Neural crest cell (in vitro differentiated cells): Measurements from ENCODE around the gene WDR4. TPM values are rescaled to one million over a fixed set of nuclear protein-coding genes. Genes with fewer than 3 reads are reported as not detected.

Source experiments
- DNase-seq: peaks from one replicate; pipeline ENCODE4 v3.0.0; 2021; ENCODE audit warnings: low read depth, mixed read lengths, low spot score
- H3K27ac Mint-ChIP-seq: one replicate; pipeline ENCODE4 v1.8.0; 2021; ENCODE audit warnings: mild to moderate bottlenecking, mixed read lengths; ENCODE audit not compliant: unreplicated experiment
- H3K27me3 Mint-ChIP-seq: 2 replicates; pipeline ENCODE4 v1.8.0; 2021; ENCODE audit warnings: low read depth, mild to moderate bottlenecking, mixed read lengths
- H3K36me3 Mint-ChIP-seq: 2 replicates; pipeline ENCODE4 v1.8.0; 2021; ENCODE audit warnings: low read depth, mild to moderate bottlenecking, mixed read lengths
- H3K4me1 Mint-ChIP-seq: 2 replicates; pipeline ENCODE4 v1.8.0; 2021; ENCODE audit warnings: mixed read lengths
- H3K4me3 Mint-ChIP-seq: one replicate; pipeline ENCODE4 v1.8.0; 2021; ENCODE audit warnings: mild to moderate bottlenecking, mixed read lengths
- H3K9me3 Mint-ChIP-seq: 2 replicates; pipeline ENCODE4 v1.8.0; 2021; ENCODE audit warnings: mixed read lengths
- total RNA-seq: library from RNA; stranded (reverse); gene quantifications from 2 replicates; pipeline ENCODE4 v1.2.1, GENCODE V29; 2021
- TF ChIP-seq, protein P1 (sequence below): fragments of 200-600 bp; sonication (generic); conservative IDR thresholded peaks from 2 replicates; pipeline ENCODE4 v1.5.0; 2021; ENCODE audit warnings: antibody characterized with exemption, mild to moderate bottlenecking

Gene WDR4
- total RNA-seq, 1 donor from 2014 or later: 38.0 TPM

DNA sequence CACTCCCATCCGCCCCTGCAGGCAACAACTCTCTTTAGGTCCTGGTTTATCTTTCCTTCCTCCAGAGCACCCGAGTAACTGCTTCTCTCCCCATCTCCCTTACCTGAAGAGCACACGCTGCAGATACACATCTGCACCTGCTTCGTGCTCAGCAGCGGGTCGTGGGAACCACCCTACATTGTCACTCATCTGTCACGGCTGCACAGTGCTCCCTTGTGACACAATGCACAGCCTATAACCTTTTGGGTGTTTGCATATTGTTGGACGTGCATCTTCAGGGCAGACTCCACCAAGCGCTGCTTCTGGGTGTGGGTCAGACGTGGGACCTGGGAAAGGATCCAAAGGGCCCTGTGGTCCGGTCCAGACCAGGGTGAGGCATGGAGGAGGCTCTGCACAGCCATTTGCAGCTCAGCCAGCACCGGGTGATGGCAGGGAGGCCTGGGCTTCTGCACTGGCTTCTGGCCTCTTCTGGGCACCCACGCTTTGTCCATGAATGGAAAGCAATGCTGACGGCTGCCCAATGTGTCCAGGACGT, 42.5 kb downstream of the WDR4 start:
- Mint-ChIP-seq H3K4me1 (peaks cover 9% of the 10 kb centered on the region), H3K27me3 (peaks cover 21% of the 10 kb centered on the region), H3K9me3 (no peaks in the 10 kb centered on the region), H3K36me3 (peaks cover 5% of the 10 kb centered on the region), H3K27ac (no peak overlapping the region), H3K4me3 (peak overlapping the region; percentile 31)
- DNase-seq: no peak
- TF ChIP-seq, protein P1, sequence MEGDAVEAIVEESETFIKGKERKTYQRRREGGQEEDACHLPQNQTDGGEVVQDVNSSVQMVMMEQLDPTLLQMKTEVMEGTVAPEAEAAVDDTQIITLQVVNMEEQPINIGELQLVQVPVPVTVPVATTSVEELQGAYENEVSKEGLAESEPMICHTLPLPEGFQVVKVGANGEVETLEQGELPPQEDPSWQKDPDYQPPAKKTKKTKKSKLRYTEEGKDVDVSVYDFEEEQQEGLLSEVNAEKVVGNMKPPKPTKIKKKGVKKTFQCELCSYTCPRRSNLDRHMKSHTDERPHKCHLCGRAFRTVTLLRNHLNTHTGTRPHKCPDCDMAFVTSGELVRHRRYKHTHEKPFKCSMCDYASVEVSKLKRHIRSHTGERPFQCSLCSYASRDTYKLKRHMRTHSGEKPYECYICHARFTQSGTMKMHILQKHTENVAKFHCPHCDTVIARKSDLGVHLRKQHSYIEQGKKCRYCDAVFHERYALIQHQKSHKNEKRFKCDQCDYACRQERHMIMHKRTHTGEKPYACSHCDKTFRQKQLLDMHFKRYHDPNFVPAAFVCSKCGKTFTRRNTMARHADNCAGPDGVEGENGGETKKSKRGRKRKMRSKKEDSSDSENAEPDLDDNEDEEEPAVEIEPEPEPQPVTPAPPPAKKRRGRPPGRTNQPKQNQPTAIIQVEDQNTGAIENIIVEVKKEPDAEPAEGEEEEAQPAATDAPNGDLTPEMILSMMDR: no peak

DNA sequence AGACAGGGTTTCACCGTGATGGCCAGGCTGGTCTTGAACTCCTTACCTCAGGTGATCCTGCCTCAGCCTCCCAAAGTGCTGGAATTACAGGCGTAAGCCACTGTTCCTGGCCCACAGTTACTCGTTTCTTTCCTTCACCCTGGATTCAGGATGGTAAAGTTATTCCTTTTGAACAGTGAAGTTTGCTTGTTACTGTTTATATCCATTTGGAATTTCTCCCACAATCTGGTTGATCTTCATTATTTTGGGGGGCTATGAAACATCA, 43.0 kb downstream of the WDR4 start:
- H3K4me1 Mint-ChIP-seq: peaks cover 9% of the 10 kb centered on the region
- no peak overlapping the region for H3K27ac Mint-ChIP-seq
- H3K27me3 Mint-ChIP-seq: peaks cover 24% of the 10 kb centered on the region
- no peaks in the 10 kb centered on the region for H3K9me3 Mint-ChIP-seq
- DNase-seq: no peak
- H3K4me3 Mint-ChIP-seq: no peak overlapping the region
- TF ChIP-seq, protein P1: no peak
- H3K36me3 Mint-ChIP-seq: peaks cover 5% of the 10 kb centered on the region

DNA sequence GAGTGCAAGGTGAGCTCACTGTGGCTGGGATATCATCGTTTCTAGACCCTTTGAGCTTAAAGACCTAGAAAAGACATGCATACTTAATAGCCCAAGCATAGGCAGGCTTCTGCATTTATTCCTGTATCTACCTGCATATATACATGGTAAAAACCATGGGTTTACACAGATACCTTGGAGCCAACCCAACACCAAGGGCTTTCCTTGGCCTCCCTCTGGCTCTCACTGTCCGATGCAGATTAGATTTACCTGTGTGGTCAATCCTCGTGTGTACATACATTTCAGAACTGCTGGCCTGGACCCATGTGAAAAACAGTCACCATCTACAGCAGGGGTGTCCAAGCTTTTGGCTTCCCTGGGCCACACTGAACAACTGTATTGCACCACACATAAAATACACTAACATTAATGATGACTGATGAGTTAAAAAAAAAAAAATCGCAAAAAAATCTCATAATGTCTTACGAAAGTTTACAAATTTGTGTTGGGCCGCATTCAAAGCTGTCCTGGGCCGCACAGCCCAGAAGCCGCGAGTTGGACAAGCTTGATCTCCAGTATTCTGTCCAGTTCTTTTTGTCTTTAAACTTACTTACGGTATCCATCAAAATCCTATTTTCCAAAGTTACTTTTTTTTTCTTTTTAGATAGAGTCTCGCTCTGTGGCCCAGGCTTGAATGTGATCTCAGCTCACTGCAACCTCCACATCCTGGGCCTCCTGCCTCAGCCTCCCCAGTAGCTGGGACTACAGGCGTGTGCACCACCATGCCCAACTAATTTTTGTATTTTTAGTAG, 43.5 kb downstream of the WDR4 start:
- TF ChIP-seq, protein P1: no peak
- peaks cover 5% of the 10 kb centered on the region for H3K36me3 Mint-ChIP-seq
- H3K9me3 Mint-ChIP-seq: no peaks in the 10 kb centered on the region
- peaks cover 9% of the 10 kb centered on the region for H3K4me1 Mint-ChIP-seq
- H3K27me3 Mint-ChIP-seq: peaks cover 25% of the 10 kb centered on the region
- H3K4me3 Mint-ChIP-seq: no peak overlapping the region
- no peak overlapping the region for H3K27ac Mint-ChIP-seq
- DNase-seq: no peak

DNA sequence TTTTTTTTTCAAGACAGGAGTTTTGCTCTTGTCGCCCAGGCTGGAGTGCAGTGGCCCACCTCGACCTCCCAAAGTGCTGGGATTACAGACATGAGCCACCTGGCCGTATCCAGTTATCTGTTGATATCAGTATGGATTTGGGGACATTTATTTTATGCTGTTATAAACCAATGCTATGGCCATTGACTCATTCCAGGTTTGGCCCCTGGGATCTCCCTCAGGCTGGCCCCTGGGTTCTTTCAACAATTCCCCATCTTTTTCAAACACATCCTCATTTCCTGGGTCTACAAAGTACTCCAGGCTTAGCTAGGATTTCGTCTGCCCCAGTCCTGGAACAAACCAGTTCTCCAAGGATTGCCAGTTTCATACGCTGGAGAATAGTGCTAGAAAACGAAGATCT, 44.1 kb downstream of the WDR4 start:
- Mint-ChIP-seq H3K4me1 (peaks cover 9% of the 10 kb centered on the region), H3K9me3 (no peaks in the 10 kb centered on the region), H3K27ac (no peak overlapping the region), H3K36me3 (peaks cover 5% of the 10 kb centered on the region), H3K27me3 (peaks cover 28% of the 10 kb centered on the region), H3K4me3 (no peak overlapping the region)
- no peak for DNase-seq
- TF ChIP-seq, protein P1: no peak

DNA sequence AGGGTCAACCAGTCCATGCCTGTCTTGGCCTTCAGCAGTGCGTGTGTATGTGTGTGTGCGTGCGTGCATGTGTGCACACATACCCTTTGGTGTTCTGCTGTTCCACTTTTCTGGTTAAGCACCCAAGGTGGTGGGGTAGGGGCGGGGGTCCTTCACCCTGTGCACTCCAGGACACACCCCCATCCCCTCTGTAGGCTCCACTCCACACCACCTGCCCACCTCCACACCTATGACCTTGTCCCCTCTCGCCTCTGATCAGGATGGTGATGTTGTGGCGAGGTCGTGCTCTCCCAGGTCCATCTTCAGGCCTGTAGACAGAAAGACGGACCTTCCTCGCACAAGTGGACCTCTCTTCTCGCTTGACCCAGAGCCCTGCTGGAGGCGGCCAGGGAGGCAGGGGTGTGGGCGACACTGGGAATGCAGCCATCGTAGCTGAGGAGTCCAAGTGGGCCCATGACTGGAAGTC, 44.6 kb downstream of the WDR4 start:
- TF ChIP-seq, protein P1: no peak
- DNase-seq: no peak
- Mint-ChIP-seq H3K27me3 (peaks cover 31% of the 10 kb centered on the region), H3K4me3 (no peak overlapping the region), H3K4me1 (peaks cover 9% of the 10 kb centered on the region), H3K9me3 (no peaks in the 10 kb centered on the region), H3K36me3 (peaks cover 5% of the 10 kb centered on the region), H3K27ac (no peak overlapping the region)
